K562 (cell line): Measurements from ENCODE around the gene GCH1. TPM values are rescaled to one million over a fixed set of nuclear protein-coding genes. Genes with fewer than 3 reads are reported as not detected.

Experiments used
- BMI1 ChIP-seq: fragments of 150-350 bp; IDR thresholded peaks from 2 replicates; pipeline ENCODE4 v1.6.1; 2014; ENCODE audit warnings: low read length
- CTCF ChIP-seq, 3 experiments: IDR thresholded peaks in 2 of 3; conservative IDR thresholded peaks in 1 of 3; 2 replicates each; pipeline ENCODE4 v1.5.1; 2011 to 2012; ENCODE audit warnings: low read length in 3 of 3, mild to moderate bottlenecking in 3 of 3, control low read depth in 2 of 3, improper control_type of control experiment in 1 of 3, inconsistent platforms in 1 of 3, low read depth in 1 of 3, mixed read lengths in 1 of 3, moderate library complexity in 1 of 3; ENCODE audit not compliant: insufficient read depth in 2 of 3
- HNRNPUL1 ChIP-seq: fragments of 200-400 bp; formaldehyde crosslinking; IDR thresholded peaks from 2 replicates; pipeline ENCODE4 v1.6.1; 2017; ENCODE audit warnings: low read length
- LARP7 ChIP-seq: fragments of 450-650 bp; IDR thresholded peaks from 2 replicates; pipeline ENCODE4 v1.6.1; 2016
- OTX1 ChIP-seq: fragments of 450-650 bp; formaldehyde crosslinking; IDR thresholded peaks from 2 replicates; pipeline ENCODE4 v1.4.0; 2022; ENCODE audit warnings: mild to moderate bottlenecking
- RBM22 ChIP-seq: fragments of 200-400 bp; formaldehyde crosslinking; IDR thresholded peaks from 2 replicates; pipeline ENCODE4 v1.6.1; 2018; ENCODE audit warnings: low read length, low read depth; ENCODE audit not compliant: poor library complexity, severe bottlenecking
- RREB1 ChIP-seq: fragments of 250-450 bp; sonication (Bioruptor Pico); IDR thresholded peaks from 2 replicates; pipeline ENCODE4 v1.4.0; 2020
- ZNF444 ChIP-seq: fragments of 250-450 bp; sonication (Bioruptor Pico); IDR thresholded peaks from 2 replicates; pipeline ENCODE4 v1.4.0; 2020; ENCODE audit warnings: mild to moderate bottlenecking, moderate library complexity
- polyA plus RNA-seq, 8 experiments: library from polyadenylated mRNA; depleted of rRNA in 4 of 8; stranded (reverse) in 5 of 8; unstranded in 3 of 8; fragments of >200 nt; fragmentation: Nextera tagmentation in 2 of 8; fragmentation: Illumina TruSeq in 1 of 8; extraction: Ambion mirVana in 2 of 8; extraction: Trizol in 1 of 8; gene quantifications; 2 replicates each; pipeline versions ENCODE4 v1.2.1 to v1.2.3, GENCODE V29; 2011 to 2014; ENCODE audit warnings: inconsistent platforms in 1 of 8, missing spikeins in 1 of 8
- total RNA-seq, 7 experiments: library from RNA; depleted of rRNA in 6 of 7; stranded (reverse); fragments of >200 nt in 6 of 7; fragmentation: Illumina TruSeq in 2 of 7; extraction: Trizol in 2 of 7; gene quantifications; 2 replicates each; pipeline versions ENCODE4 v1.2.1 to v1.2.3, GENCODE V29; 2011 to 2021; ENCODE audit warnings: low replicate concordance in 1 of 7
- TF ChIP-seq, protein P1 (sequence below): fragments of 200-600 bp; sonication (generic); IDR thresholded peaks from one replicate; pipeline ENCODE4 v1.6.1; 2012; ENCODE audit warnings: mild to moderate bottlenecking, low read depth, low read length, inconsistent platforms

Gene GCH1
- total and polyA plus RNA-seq, 9 of the 15 experiments (the other 6 are each of a cell fraction or from before 2014, with no cell fraction given), result 3.9 to 13.1 (median 6.5) TPM

GRCh38 chr14:54866588-54866987, 36.0 kb downstream of the GCH1 start (continued):
- TF ChIP-seq OTX1 (CRISPR knock-in tag) (no peak), RBM22 (no peak), RREB1 (CRISPR knock-in tag) (no peak), LARP7 (no peak), BMI1 (no peak), ZNF444 (CRISPR knock-in tag) (no peak), HNRNPUL1 (no peak), CTCF (IDR thresholded peaks at IDR 0.05 in 2 of 3, conservative IDR thresholded peaks at IDR 0.05 in 1 of 3; ENCODE audit: insufficient read depth in 2 of 3, low read depth in 1 of 3, low read length in 3 of 3) (peak in 1 of 3 experiments; percentile 16; a peak in 1 of 6 replicates)
- TF ChIP-seq, protein P1, sequence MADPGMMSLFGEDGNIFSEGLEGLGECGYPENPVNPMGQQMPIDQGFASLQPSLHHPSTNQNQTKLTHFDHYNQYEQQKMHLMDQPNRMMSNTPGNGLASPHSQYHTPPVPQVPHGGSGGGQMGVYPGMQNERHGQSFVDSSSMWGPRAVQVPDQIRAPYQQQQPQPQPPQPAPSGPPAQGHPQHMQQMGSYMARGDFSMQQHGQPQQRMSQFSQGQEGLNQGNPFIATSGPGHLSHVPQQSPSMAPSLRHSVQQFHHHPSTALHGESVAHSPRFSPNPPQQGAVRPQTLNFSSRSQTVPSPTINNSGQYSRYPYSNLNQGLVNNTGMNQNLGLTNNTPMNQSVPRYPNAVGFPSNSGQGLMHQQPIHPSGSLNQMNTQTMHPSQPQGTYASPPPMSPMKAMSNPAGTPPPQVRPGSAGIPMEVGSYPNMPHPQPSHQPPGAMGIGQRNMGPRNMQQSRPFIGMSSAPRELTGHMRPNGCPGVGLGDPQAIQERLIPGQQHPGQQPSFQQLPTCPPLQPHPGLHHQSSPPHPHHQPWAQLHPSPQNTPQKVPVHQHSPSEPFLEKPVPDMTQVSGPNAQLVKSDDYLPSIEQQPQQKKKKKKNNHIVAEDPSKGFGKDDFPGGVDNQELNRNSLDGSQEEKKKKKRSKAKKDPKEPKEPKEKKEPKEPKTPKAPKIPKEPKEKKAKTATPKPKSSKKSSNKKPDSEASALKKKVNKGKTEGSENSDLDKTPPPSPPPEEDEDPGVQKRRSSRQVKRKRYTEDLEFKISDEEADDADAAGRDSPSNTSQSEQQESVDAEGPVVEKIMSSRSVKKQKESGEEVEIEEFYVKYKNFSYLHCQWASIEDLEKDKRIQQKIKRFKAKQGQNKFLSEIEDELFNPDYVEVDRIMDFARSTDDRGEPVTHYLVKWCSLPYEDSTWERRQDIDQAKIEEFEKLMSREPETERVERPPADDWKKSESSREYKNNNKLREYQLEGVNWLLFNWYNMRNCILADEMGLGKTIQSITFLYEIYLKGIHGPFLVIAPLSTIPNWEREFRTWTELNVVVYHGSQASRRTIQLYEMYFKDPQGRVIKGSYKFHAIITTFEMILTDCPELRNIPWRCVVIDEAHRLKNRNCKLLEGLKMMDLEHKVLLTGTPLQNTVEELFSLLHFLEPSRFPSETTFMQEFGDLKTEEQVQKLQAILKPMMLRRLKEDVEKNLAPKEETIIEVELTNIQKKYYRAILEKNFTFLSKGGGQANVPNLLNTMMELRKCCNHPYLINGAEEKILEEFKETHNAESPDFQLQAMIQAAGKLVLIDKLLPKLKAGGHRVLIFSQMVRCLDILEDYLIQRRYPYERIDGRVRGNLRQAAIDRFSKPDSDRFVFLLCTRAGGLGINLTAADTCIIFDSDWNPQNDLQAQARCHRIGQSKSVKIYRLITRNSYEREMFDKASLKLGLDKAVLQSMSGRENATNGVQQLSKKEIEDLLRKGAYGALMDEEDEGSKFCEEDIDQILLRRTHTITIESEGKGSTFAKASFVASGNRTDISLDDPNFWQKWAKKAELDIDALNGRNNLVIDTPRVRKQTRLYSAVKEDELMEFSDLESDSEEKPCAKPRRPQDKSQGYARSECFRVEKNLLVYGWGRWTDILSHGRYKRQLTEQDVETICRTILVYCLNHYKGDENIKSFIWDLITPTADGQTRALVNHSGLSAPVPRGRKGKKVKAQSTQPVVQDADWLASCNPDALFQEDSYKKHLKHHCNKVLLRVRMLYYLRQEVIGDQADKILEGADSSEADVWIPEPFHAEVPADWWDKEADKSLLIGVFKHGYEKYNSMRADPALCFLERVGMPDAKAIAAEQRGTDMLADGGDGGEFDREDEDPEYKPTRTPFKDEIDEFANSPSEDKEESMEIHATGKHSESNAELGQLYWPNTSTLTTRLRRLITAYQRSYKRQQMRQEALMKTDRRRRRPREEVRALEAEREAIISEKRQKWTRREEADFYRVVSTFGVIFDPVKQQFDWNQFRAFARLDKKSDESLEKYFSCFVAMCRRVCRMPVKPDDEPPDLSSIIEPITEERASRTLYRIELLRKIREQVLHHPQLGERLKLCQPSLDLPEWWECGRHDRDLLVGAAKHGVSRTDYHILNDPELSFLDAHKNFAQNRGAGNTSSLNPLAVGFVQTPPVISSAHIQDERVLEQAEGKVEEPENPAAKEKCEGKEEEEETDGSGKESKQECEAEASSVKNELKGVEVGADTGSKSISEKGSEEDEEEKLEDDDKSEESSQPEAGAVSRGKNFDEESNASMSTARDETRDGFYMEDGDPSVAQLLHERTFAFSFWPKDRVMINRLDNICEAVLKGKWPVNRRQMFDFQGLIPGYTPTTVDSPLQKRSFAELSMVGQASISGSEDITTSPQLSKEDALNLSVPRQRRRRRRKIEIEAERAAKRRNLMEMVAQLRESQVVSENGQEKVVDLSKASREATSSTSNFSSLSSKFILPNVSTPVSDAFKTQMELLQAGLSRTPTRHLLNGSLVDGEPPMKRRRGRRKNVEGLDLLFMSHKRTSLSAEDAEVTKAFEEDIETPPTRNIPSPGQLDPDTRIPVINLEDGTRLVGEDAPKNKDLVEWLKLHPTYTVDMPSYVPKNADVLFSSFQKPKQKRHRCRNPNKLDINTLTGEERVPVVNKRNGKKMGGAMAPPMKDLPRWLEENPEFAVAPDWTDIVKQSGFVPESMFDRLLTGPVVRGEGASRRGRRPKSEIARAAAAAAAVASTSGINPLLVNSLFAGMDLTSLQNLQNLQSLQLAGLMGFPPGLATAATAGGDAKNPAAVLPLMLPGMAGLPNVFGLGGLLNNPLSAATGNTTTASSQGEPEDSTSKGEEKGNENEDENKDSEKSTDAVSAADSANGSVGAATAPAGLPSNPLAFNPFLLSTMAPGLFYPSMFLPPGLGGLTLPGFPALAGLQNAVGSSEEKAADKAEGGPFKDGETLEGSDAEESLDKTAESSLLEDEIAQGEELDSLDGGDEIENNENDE, result no peak
